Astrocyte (in vitro differentiated cells and primary cell): ENCODE results near the gene SULF2. TPM values are rescaled to one million over a fixed set of nuclear protein-coding genes. Genes with fewer than 3 reads are reported as not detected.

Experiments used
- DNase-seq: peaks from one replicate; pipeline ENCODE4 v3.0.0-alpha.2; 2010; ENCODE audit warnings: low read depth
- FAIRE-seq: peaks from 2 replicates; lab custom pipeline; 2011; peaks lifted over from hg19 to GRCh38; lab: Jason Lieb, UNC
- H2AFZ ChIP-seq: 2 replicates; pipeline ENCODE4 v1.6.0; 2012; ENCODE audit warnings: low read depth, low read length, inconsistent platforms
- H3K27ac ChIP-seq: 2 replicates; pipeline ENCODE4 v1.5.1; 2011; ENCODE audit warnings: low read depth, low read length, inconsistent platforms
- H3K27me3 ChIP-seq: 2 replicates; pipeline ENCODE4 v1.6.0; 2011; ENCODE audit warnings: low read length, inconsistent platforms; ENCODE audit not compliant: insufficient read depth
- H3K36me3 ChIP-seq: 2 replicates; pipeline ENCODE4 v1.5.1; 2011; ENCODE audit warnings: low read length, inconsistent platforms; ENCODE audit not compliant: insufficient read depth
- H3K4me1 ChIP-seq: 2 replicates; pipeline ENCODE4 v1.5.1; 2011; ENCODE audit warnings: low read length, inconsistent platforms; ENCODE audit not compliant: insufficient read depth
- H3K4me2 ChIP-seq: 2 replicates; pipeline ENCODE4 v1.6.0; 2012; ENCODE audit warnings: low read length, inconsistent platforms
- H3K4me3 ChIP-seq: 2 replicates; pipeline ENCODE4 v1.5.1; 2011; ENCODE audit warnings: low read depth, mild to moderate bottlenecking, low read length, inconsistent platforms; ENCODE audit not compliant: insufficient read depth
- H3K79me2 ChIP-seq: 2 replicates; pipeline ENCODE4 v1.6.0; 2012; ENCODE audit warnings: mild to moderate bottlenecking, low read length, inconsistent platforms; ENCODE audit not compliant: insufficient read depth
- H3K9ac ChIP-seq: 2 replicates; pipeline ENCODE4 v1.6.0; 2012; ENCODE audit warnings: mild to moderate bottlenecking, low read length, inconsistent platforms
- H3K9me3 ChIP-seq: 2 replicates; pipeline ENCODE4 v1.5.1; 2012; ENCODE audit warnings: low read depth, mild to moderate bottlenecking, low read length, inconsistent platforms; ENCODE audit not compliant: insufficient read depth
- H4K20me1 ChIP-seq: 2 replicates; pipeline ENCODE4 v1.6.0; 2012; ENCODE audit warnings: low read length, inconsistent platforms; ENCODE audit not compliant: insufficient read depth
- H3K27ac Mint-ChIP-seq: one replicate; pipeline ENCODE4 v1.8.0; 2021; ENCODE audit warnings: mild to moderate bottlenecking, mixed read lengths; ENCODE audit not compliant: unreplicated experiment
- H3K27me3 Mint-ChIP-seq: one replicate; pipeline ENCODE4 v1.8.0; 2021; ENCODE audit warnings: low read depth, mixed read lengths; ENCODE audit not compliant: unreplicated experiment
- H3K36me3 Mint-ChIP-seq: one replicate; pipeline ENCODE4 v1.8.0; 2021; ENCODE audit warnings: low read depth, mixed read lengths; ENCODE audit not compliant: unreplicated experiment
- H3K4me1 Mint-ChIP-seq: one replicate; pipeline ENCODE4 v1.8.0; 2021; ENCODE audit warnings: low read depth, mixed read lengths; ENCODE audit not compliant: unreplicated experiment
- H3K4me3 Mint-ChIP-seq: one replicate; pipeline ENCODE4 v1.8.0; 2021; ENCODE audit warnings: mild to moderate bottlenecking, moderate library complexity, mixed read lengths; ENCODE audit not compliant: unreplicated experiment
- H3K9me3 Mint-ChIP-seq: one replicate; pipeline ENCODE4 v1.8.0; 2021; ENCODE audit warnings: mild to moderate bottlenecking, mixed read lengths; ENCODE audit not compliant: unreplicated experiment
- EZH2 ChIP-seq: IDR thresholded peaks from 2 replicates; pipeline ENCODE4 v1.6.1; 2012; ENCODE audit warnings: mild to moderate bottlenecking, low read length, inconsistent platforms; ENCODE audit not compliant: insufficient read depth
- total RNA-seq: library from RNA; stranded (reverse); gene quantifications from 2 replicates; pipeline ENCODE4 v1.2.1, GENCODE V29; 2021
- TF ChIP-seq, protein P1 (sequence below): IDR thresholded peaks from 2 replicates; pipeline ENCODE4 v1.5.1; 2011; ENCODE audit warnings: low read depth, mild to moderate bottlenecking, inconsistent platforms, low read length, moderate library complexity; ENCODE audit not compliant: insufficient read depth

Gene SULF2
- total RNA-seq, 1 donor from 2014 or later: 139 TPM

DNA sequence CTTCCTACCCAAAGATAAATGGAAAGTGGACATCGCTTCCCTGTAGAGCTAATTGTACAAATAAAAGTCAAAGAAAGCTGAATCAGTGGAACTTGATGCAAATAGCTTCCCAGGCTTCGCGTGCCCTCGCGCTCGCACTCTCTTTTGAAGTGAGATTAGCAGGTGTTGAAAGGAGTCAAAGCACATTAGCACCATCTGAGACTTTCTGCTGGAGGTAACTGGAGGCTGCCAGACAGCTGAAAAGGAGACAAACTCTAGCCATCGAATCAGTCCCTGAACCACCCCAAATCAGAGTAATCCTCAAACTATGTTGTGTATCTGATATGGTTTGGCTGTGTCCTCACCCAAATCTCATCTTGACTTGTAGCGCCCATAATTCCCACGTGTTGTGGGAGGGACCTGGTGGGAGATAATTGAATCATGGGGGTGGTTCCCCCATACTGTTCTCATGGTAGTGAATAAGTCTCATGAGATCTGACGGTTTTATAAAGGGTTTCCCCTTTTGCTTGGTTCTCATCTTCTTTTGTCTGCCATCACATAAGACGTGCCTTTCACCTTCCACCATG is 23.7 kb downstream of the SULF2 start:
- no peak overlapping the region for H3K4me2 ChIP-seq
- Mint-ChIP-seq H3K4me3 (no peak overlapping the region), H3K27me3 (peaks cover 11% of the 10 kb centered on the region), H3K27ac (no peak overlapping the region), H3K36me3 (peaks cover 16% of the 10 kb centered on the region), H3K9me3 (no peaks in the 10 kb centered on the region), H3K4me1 (peaks cover 19% of the 10 kb centered on the region)
- TF ChIP-seq, protein P1, sequence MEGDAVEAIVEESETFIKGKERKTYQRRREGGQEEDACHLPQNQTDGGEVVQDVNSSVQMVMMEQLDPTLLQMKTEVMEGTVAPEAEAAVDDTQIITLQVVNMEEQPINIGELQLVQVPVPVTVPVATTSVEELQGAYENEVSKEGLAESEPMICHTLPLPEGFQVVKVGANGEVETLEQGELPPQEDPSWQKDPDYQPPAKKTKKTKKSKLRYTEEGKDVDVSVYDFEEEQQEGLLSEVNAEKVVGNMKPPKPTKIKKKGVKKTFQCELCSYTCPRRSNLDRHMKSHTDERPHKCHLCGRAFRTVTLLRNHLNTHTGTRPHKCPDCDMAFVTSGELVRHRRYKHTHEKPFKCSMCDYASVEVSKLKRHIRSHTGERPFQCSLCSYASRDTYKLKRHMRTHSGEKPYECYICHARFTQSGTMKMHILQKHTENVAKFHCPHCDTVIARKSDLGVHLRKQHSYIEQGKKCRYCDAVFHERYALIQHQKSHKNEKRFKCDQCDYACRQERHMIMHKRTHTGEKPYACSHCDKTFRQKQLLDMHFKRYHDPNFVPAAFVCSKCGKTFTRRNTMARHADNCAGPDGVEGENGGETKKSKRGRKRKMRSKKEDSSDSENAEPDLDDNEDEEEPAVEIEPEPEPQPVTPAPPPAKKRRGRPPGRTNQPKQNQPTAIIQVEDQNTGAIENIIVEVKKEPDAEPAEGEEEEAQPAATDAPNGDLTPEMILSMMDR: no peak
- no peak for TF ChIP-seq EZH2
- H3K27me3 ChIP-seq: peaks cover 16% of the 10 kb centered on the region
- peaks cover 24% of the 10 kb centered on the region for H4K20me1 ChIP-seq
- H3K79me2 ChIP-seq: no peaks in the 10 kb centered on the region
- H3K36me3 ChIP-seq: no peaks in the 10 kb centered on the region
- DNase-seq (no peak), FAIRE-seq (no peak)
- H3K4me3 ChIP-seq: no peak overlapping the region
- peaks cover 6% of the 10 kb centered on the region for H3K4me1 ChIP-seq
- H3K27ac ChIP-seq: no peak overlapping the region
- H2AFZ ChIP-seq: no peak overlapping the region
- no peak overlapping the region for H3K9ac ChIP-seq
- H3K9me3 ChIP-seq: peaks cover 3% of the 10 kb centered on the region

DNA sequence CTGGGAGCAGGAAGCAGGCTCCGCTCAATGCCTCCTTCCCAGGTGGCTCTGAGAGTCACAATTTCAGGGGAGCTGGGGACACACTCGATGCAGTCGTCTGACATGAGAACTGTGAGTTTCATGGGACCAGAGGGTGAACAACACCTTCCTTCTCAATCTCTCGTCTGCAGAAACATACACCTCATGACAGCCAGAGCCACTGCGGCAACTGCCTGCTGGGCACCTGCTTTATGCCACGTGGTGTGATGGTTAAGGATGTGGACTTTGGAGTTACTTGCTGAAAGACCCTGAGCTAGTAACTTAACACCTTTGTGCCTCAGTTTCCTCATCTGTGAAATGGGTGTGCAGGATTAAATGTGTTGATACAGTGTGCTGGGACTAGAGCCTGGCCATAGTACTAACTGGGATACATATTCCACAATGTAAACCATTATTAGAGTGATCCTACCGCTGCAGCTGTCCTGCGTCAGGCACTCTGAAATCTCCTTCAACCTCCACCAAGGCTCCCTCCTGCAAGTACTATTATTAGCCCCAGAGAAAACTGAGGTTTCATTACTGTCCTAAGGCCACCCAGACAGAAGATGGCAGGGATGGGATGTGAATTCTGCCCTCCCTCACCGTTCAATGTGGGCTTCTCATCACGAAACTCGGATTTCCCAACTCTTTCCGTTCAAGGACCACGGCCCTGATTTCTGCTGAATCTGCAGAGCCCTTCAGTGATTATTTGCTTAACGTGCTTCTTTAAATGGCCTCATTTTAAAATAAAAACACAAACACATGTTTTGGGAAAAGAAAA is 24.4 kb downstream of the SULF2 start:
- H3K9ac ChIP-seq: no peak overlapping the region
- H3K4me3 Mint-ChIP-seq: no peak overlapping the region
- H3K9me3 Mint-ChIP-seq: no peaks in the 10 kb centered on the region
- peaks cover 16% of the 10 kb centered on the region for H3K27me3 ChIP-seq
- H3K4me3 ChIP-seq: no peak overlapping the region
- H3K36me3 Mint-ChIP-seq: peaks cover 21% of the 10 kb centered on the region
- peaks cover 14% of the 10 kb centered on the region for H3K4me1 Mint-ChIP-seq
- peaks cover 24% of the 10 kb centered on the region for H4K20me1 ChIP-seq
- H3K27me3 Mint-ChIP-seq: peaks cover 11% of the 10 kb centered on the region
- no peak overlapping the region for H3K27ac Mint-ChIP-seq
- FAIRE-seq: no peak
- peaks cover under 1% of the 10 kb centered on the region for H3K4me1 ChIP-seq
- H3K79me2 ChIP-seq: no peaks in the 10 kb centered on the region
- H3K36me3 ChIP-seq: no peaks in the 10 kb centered on the region
- no peak overlapping the region for H3K4me2 ChIP-seq
- no peak overlapping the region for H2AFZ ChIP-seq
- H3K27ac ChIP-seq: no peak overlapping the region
- TF ChIP-seq, protein P1: no peak
- no peak for TF ChIP-seq EZH2
- H3K9me3 ChIP-seq: peaks cover 3% of the 10 kb centered on the region
- no peak for DNase-seq
